OCI-LY7 (cell line): Measurements from ENCODE around the gene ACSL4. TPM values are rescaled to one million over a fixed set of nuclear protein-coding genes. Genes with fewer than 3 reads are reported as not detected.

Experiments used
- BruUV-seq: library from RNA; stranded (reverse); fragments of 400-500 nt; replicated peaks from 2 replicates; lab custom pipeline; 2021; lab: Mats Ljungman, UMichigan
- CTCF ChIA-PET: fragments of 300-600 bp; sonication (Branson Sonifier 250); formaldehyde crosslinking; loops from one replicate; lab custom pipeline; 2022; ENCODE audit warnings: antibody characterized with exemption; ENCODE audit not compliant: unreplicated experiment; lab: Charles Lee
- POLR2A ChIA-PET: fragments of 300-600 bp; sonication (Branson Sonifier 250); formaldehyde crosslinking; loops from one replicate; lab custom pipeline; 2022; ENCODE audit warnings: antibody characterized with exemption; lab: Charles Lee
- DNase-seq: peaks from one replicate; pipeline ENCODE4 v3.0.0-alpha.2; 2015; ENCODE audit warnings: low spot score
- H2AFZ ChIP-seq: fragments of 200-600 bp; sonication (generic), shearing (Covaris generic); 2 replicates; pipeline ENCODE4 v1.6.1; 2014; ENCODE audit warnings: mild to moderate bottlenecking, antibody characterized with exemption, low read length, moderate library complexity
- H3K27ac ChIP-seq: fragments of 200-600 bp; sonication (generic); 2 replicates; pipeline ENCODE4 v1.5.1; 2014; ENCODE audit warnings: mixed run types, low read depth, mild to moderate bottlenecking, moderate library complexity, low read length, inconsistent platforms; ENCODE audit not compliant: poor library complexity, severe bottlenecking
- H3K36me3 ChIP-seq: fragments of 200-600 bp; sonication (generic); 2 replicates; pipeline ENCODE4 v1.6.1; 2014; ENCODE audit warnings: mild to moderate bottlenecking, antibody characterized with exemption, low read length, moderate library complexity, mixed read lengths; ENCODE audit not compliant: insufficient read depth
- H3K4me1 ChIP-seq: fragments of 200-600 bp; sonication (generic); 2 replicates; pipeline ENCODE4 v1.5.1; 2014; ENCODE audit warnings: mild to moderate bottlenecking, low read length; ENCODE audit not compliant: insufficient read depth, poor library complexity, severe bottlenecking
- H3K4me2 ChIP-seq: fragments of 200-600 bp; sonication (generic); 2 replicates; pipeline ENCODE4 v1.6.1; 2014; ENCODE audit warnings: mild to moderate bottlenecking, low read length
- H3K4me3 ChIP-seq: fragments of 200-600 bp; sonication (generic); 2 replicates; pipeline ENCODE4 v1.5.1; 2014; ENCODE audit warnings: mild to moderate bottlenecking, low read depth, low read length; ENCODE audit not compliant: poor library complexity, severe bottlenecking
- H3K79me2 ChIP-seq: fragments of 200-600 bp; sonication (generic); 2 replicates; pipeline ENCODE4 v1.6.1; 2016; ENCODE audit warnings: low read depth, mild to moderate bottlenecking, low read length, moderate library complexity, mixed read lengths; ENCODE audit not compliant: insufficient read depth
- H3K9me2 ChIP-seq: fragments of 200-600 bp; sonication (generic); 2 replicates; pipeline ENCODE4 v1.6.1; 2016; ENCODE audit warnings: mild to moderate bottlenecking, low read length, mixed read lengths; ENCODE audit not compliant: insufficient read depth
- H3K9me3 ChIP-seq: fragments of 200-600 bp; sonication (generic); 2 replicates; pipeline ENCODE4 v1.6.1; 2014; ENCODE audit warnings: mild to moderate bottlenecking, mixed run types, low read length, mixed read lengths
- H4K20me1 ChIP-seq: fragments of 200-600 bp; sonication (generic); 2 replicates; pipeline ENCODE4 v1.6.1; 2014; ENCODE audit warnings: mild to moderate bottlenecking, antibody characterized with exemption, low read length, moderate library complexity, mixed read lengths; ENCODE audit not compliant: insufficient read depth
- CTCF ChIP-seq: fragments of 200-600 bp; sonication (generic); conservative IDR thresholded peaks from 2 replicates; pipeline ENCODE4 v1.5.1; 2014; ENCODE audit warnings: mild to moderate bottlenecking, antibody characterized with exemption, low read length, moderate library complexity, mixed read lengths
- EZH2phosphoT487 ChIP-seq: fragments of 200-600 bp; sonication (generic); IDR thresholded peaks from 2 replicates; pipeline ENCODE4 v1.6.1; 2018; ENCODE audit warnings: low read depth, borderline replicate concordance, mild to moderate bottlenecking, mixed run types, antibody characterized with exemption, low read length, moderate library complexity, mixed read lengths
- intact Hi-C: fragments of 100-400 bp; cut with micrococcal nuclease; formaldehyde crosslinking; loops from one replicate; pipeline ENCODE4 v1.10.0; 2022; ENCODE audit not compliant: unreplicated experiment
- total RNA-seq, 2 experiments: library from RNA; depleted of rRNA in 1 of 2; stranded (reverse); fragments of >200 nt in 1 of 2; shearing (Covaris generic) in 1 of 2; gene quantifications; 2 replicates each; pipeline ENCODE4 v1.2.3, GENCODE V29; 2014 to 2022

ACSL4 gene
- total RNA-seq, 2 experiments from 2014 or later = 18.4 to 35.4 TPM

- no peak overlapping the region for H3K4me3 ChIP-seq
- peaks cover 8% of the 10 kb centered on the region; the same call in 1 of the 2 replicates for H3K36me3 ChIP-seq
- H4K20me1 ChIP-seq = no peaks in the 10 kb centered on the region
- BruUV-seq = no TSS peak
- ChIA-PET CTCF (no interaction called here), POLR2A (no interaction called here)
- H3K27ac ChIP-seq = no peak overlapping the region
- no peak for TF ChIP-seq EZH2phosphoT487
- no peak for TF ChIP-seq CTCF
- no peaks in the 10 kb centered on the region for H3K9me2 ChIP-seq
- H2AFZ ChIP-seq = no peak overlapping the region
- H3K4me1 ChIP-seq = no peaks in the 10 kb centered on the region
- H3K4me2 ChIP-seq = no peak overlapping the region
- intact Hi-C loops = no loop called here
- H3K79me2 ChIP-seq = peaks cover 27% of the 10 kb centered on the region; the same call in 1 of the 2 replicates
- no peak for DNase-seq
- no peaks in the 10 kb centered on the region for H3K9me3 ChIP-seq
Measured at GRCh38 chrX:109697855-109698254, 35.2 kb downstream of the ACSL4 start.

GRCh38 chrX:109696146-109696740, 36.8 kb downstream of the ACSL4 start:
- H3K9me2 ChIP-seq = no peaks in the 10 kb centered on the region
- H3K4me3 ChIP-seq = no peak overlapping the region
- intact Hi-C loops = no loop called here
- H4K20me1 ChIP-seq = no peaks in the 10 kb centered on the region
- ChIA-PET CTCF (no interaction called here), POLR2A (interaction anchor here (0.9 to 1.3 kb wide), 2 partner anchors 8 to 203 kb away, joined by 3 to 6 read pairs; no protein-coding TSS in a partner anchor)
- no peak overlapping the region for H3K27ac ChIP-seq
- TF ChIP-seq CTCF (no peak), EZH2phosphoT487 (no peak)
- no peaks in the 10 kb centered on the region for H3K4me1 ChIP-seq
- H2AFZ ChIP-seq = no peak overlapping the region
- peaks cover 20% of the 10 kb centered on the region; the same call in 1 of the 2 replicates for H3K79me2 ChIP-seq
- DNase-seq = no peak
- H3K4me2 ChIP-seq = no peak overlapping the region
- peaks cover 9% of the 10 kb centered on the region; the same call in 1 of the 2 replicates for H3K36me3 ChIP-seq
- BruUV-seq = no TSS peak
- no peaks in the 10 kb centered on the region for H3K9me3 ChIP-seq

- TF ChIP-seq EZH2phosphoT487 = no peak
- TF ChIP-seq CTCF = no peak
- H3K79me2 ChIP-seq = peaks cover 25% of the 10 kb centered on the region; the same call in 1 of the 2 replicates
- POLR2A ChIA-PET = interaction anchor here (0.7 to 1.3 kb wide), 3 partner anchors 9 to 516 kb away, joined by 3 to 6 read pairs (median 6); no protein-coding TSS in a partner anchor
Measured at GRCh38 chrX:109695637-109696036, 37.4 kb downstream of the ACSL4 start.

More at GRCh38 chrX:109695637-109696036, 37.4 kb downstream of the ACSL4 start:
- no peaks in the 10 kb centered on the region for H3K4me1 ChIP-seq
- no peaks in the 10 kb centered on the region for H3K9me3 ChIP-seq
- H2AFZ ChIP-seq = no peak overlapping the region
- no peak for DNase-seq
- H3K36me3 ChIP-seq = peaks cover 12% of the 10 kb centered on the region; the same call in 1 of the 2 replicates
- no peak overlapping the region for H3K4me3 ChIP-seq
- no peak overlapping the region for H3K27ac ChIP-seq
- intact Hi-C loops = no loop called here
- no peaks in the 10 kb centered on the region for H4K20me1 ChIP-seq
- CTCF ChIA-PET = no interaction called here
- no peaks in the 10 kb centered on the region for H3K9me2 ChIP-seq
- BruUV-seq = no TSS peak
- H3K4me2 ChIP-seq = no peak overlapping the region
